HCT116 (cell line): ENCODE data around the gene IGSF9. TPM values are rescaled to one million over a fixed set of nuclear protein-coding genes. Genes with fewer than 3 reads are reported as not detected.

Experiments used
- ATAC-seq: fragments of 200-7000 bp; cut with Tn5 transposase; 2 replicates; pipeline ENCODE4 v1.9.1; 2020; ENCODE audit warnings: mild to moderate bottlenecking, moderate library complexity
- BruUV-seq: library from RNA; stranded (reverse); fragments of 400-500 nt; replicated peaks from 2 replicates; lab custom pipeline; 2021; lab: Mats Ljungman, UMichigan
- CTCF ChIA-PET: fragments of 300-600 bp; sonication (Branson Sonifier 250); formaldehyde crosslinking; loops from one replicate; lab custom pipeline; 2021; ENCODE audit warnings: antibody characterized with exemption; lab: Charles Lee
- POLR2A ChIA-PET: fragments of 300-600, 350-600 bp; sonication (Branson Sonifier 250); formaldehyde crosslinking; loops from one replicate; lab custom pipeline; 2021; ENCODE audit warnings: antibody characterized with exemption; lab: Charles Lee
- RAD21 ChIA-PET, 2 experiments: fragments of 300-600 bp; sonication (Branson Sonifier 250); formaldehyde crosslinking; loops; one replicate each; lab custom pipeline; 2023; ENCODE audit warnings: low total read pairs in 2 of 2; ENCODE audit not compliant: uncharacterized antibody in 2 of 2, unreplicated experiment in 2 of 2, low non-redundant PET in 1 of 2; lab: Charles Lee
- DNase-seq: peaks from one replicate; pipeline ENCODE4 v3.0.0-alpha.2; 2010; ENCODE audit warnings: low read depth, low spot score
- H2AFZ ChIP-seq: fragments of 200-600 bp; shearing (Covaris generic), sonication (generic); 2 replicates; pipeline ENCODE4 v1.6.1; 2017; ENCODE audit warnings: low read depth, mixed run types, mixed read lengths, antibody characterized with exemption, low read length; ENCODE audit not compliant: poor library complexity, severe bottlenecking
- H3K27ac ChIP-seq: 2 replicates; pipeline ENCODE4 v1.5.1; 2012; ENCODE audit warnings: low read depth, low read length
- H3K27me3 ChIP-seq: fragments of 200-600 bp; sonication (generic); 2 replicates; pipeline ENCODE4 v1.6.1; 2016; ENCODE audit warnings: mixed run types, low read length, mixed read lengths; ENCODE audit not compliant: insufficient read depth
- H3K36me3 ChIP-seq, 2 experiments: fragments of 200-500 bp in 1 of 2; fragments of 200-600 bp in 1 of 2; sonication (Bioruptor generic) in 1 of 2; sonication (generic) in 1 of 2; 2 replicates each; pipeline versions ENCODE4 v1.5.1 to v1.6.1; 2014 to 2016; ENCODE audit warnings: low read length in 2 of 2, inconsistent platforms in 1 of 2, mixed read lengths in 1 of 2, mixed run types in 1 of 2; ENCODE audit not compliant: insufficient read depth in 2 of 2, control insufficient read depth in 1 of 2
- H3K4me1 ChIP-seq, 2 experiments: fragments of 200-600 bp in 1 of 2; sonication (generic) in 1 of 2; 2 replicates each; pipeline versions ENCODE4 v1.5.1 to v1.6.1; 2012 to 2017; ENCODE audit warnings: low read length in 2 of 2, inconsistent platforms in 1 of 2, mild to moderate bottlenecking in 1 of 2, mixed read lengths in 1 of 2, mixed run types in 1 of 2, moderate library complexity in 1 of 2; ENCODE audit not compliant: insufficient read depth in 2 of 2, control insufficient read depth in 1 of 2
- H3K4me2 ChIP-seq: fragments of 200-600 bp; sonication (generic); 2 replicates; pipeline ENCODE4 v1.6.1; 2017; ENCODE audit warnings: mixed run types, low read length, mixed read lengths
- H3K4me3 ChIP-seq, 2 experiments: fragments of 200-600 bp in 1 of 2; sonication (generic) in 1 of 2; replicated peaks in 1 of 2; 2 replicates each; pipeline ENCODE4 v1.5.1; 2011 to 2016; ENCODE audit warnings: low read length in 2 of 2, control low read depth in 1 of 2, low read depth in 1 of 2, mild to moderate bottlenecking in 1 of 2, mixed read lengths in 1 of 2, mixed run types in 1 of 2
- H3K79me2 ChIP-seq: fragments of 200-600 bp; sonication (generic); 2 replicates; pipeline ENCODE4 v1.6.1; 2017; ENCODE audit warnings: mild to moderate bottlenecking, mixed run types, low read length, moderate library complexity, mixed read lengths; ENCODE audit not compliant: insufficient read depth
- H3K9ac ChIP-seq: fragments of 200-600 bp; sonication (generic); 2 replicates; pipeline ENCODE4 v1.6.1; 2016; ENCODE audit warnings: low read length, mixed read lengths
- H3K9me2 ChIP-seq: fragments of 200-600 bp; sonication (generic), shearing (Covaris generic); 2 replicates; pipeline ENCODE4 v1.6.1; 2017; ENCODE audit warnings: mixed run types, mild to moderate bottlenecking, moderate library complexity; ENCODE audit not compliant: insufficient read depth
- H3K9me3 ChIP-seq, 2 experiments: fragments of 200-500 bp in 1 of 2; fragments of 200-600 bp in 1 of 2; sonication (Bioruptor generic) in 1 of 2; sonication (generic) in 1 of 2; 2 replicates each; pipeline ENCODE4 v1.6.1; 2014 to 2017; ENCODE audit warnings: low read length in 2 of 2, mixed read lengths in 2 of 2, inconsistent platforms in 1 of 2, low read depth in 1 of 2, mild to moderate bottlenecking in 1 of 2, mixed run types in 1 of 2, moderate library complexity in 1 of 2; ENCODE audit not compliant: control insufficient read depth in 1 of 2, insufficient read depth in 1 of 2
- H4K20me1 ChIP-seq: fragments of 200-600 bp; sonication (generic), shearing (Covaris generic); 2 replicates; pipeline ENCODE4 v1.6.1; 2017; ENCODE audit warnings: mixed run types, mild to moderate bottlenecking, moderate library complexity; ENCODE audit not compliant: insufficient read depth
- CEBPB ChIP-seq: IDR thresholded peaks from 2 replicates; pipeline ENCODE4 v1.6.1; 2012; ENCODE audit warnings: low read depth
- EGR1 ChIP-seq: IDR thresholded peaks from 2 replicates; pipeline ENCODE4 v1.6.1; 2012; ENCODE audit warnings: low read depth
- ELF1 ChIP-seq: IDR thresholded peaks from 2 replicates; pipeline ENCODE4 v1.6.1; 2012; ENCODE audit warnings: low read depth, borderline replicate concordance
- EZH2 ChIP-seq: fragments of 200-600 bp; sonication (generic); IDR thresholded peaks from 2 replicates; pipeline ENCODE4 v1.6.1; 2017; ENCODE audit warnings: antibody characterized with exemption, mixed run types
- POLR2AphosphoS5 ChIP-seq: IDR thresholded peaks from 2 replicates; pipeline ENCODE4 v1.6.1; 2011; ENCODE audit warnings: mild to moderate bottlenecking, low read depth, low read length, moderate library complexity
- ZNF274 ChIP-seq: fragments of 200-500 bp; sonication (Bioruptor generic); IDR thresholded peaks from 2 replicates; pipeline ENCODE4 v1.6.1; 2014; ENCODE audit warnings: mild to moderate bottlenecking, low read depth, low read length, inconsistent platforms
- intact Hi-C: fragments of 100-400 bp; cut with micrococcal nuclease; formaldehyde crosslinking; loops from 2 replicates; pipeline ENCODE4 v1.10.0; 2022
- total RNA-seq: library from RNA; stranded (reverse); gene quantifications from one replicate; pipeline ENCODE4 v1.2.1, GENCODE V29; 2021; ENCODE audit not compliant: unreplicated experiment
- TF ChIP-seq, protein P1 (sequence below): IDR thresholded peaks from 2 replicates; pipeline ENCODE4 v1.6.1; 2012; ENCODE audit warnings: low read depth
- TF ChIP-seq, protein P2 (sequence below): IDR thresholded peaks from 2 replicates; pipeline ENCODE4 v1.6.1; 2011; ENCODE audit warnings: mild to moderate bottlenecking, low read length, moderate library complexity; ENCODE audit not compliant: insufficient replicate concordance; ENCODE audit errors: extremely low read depth
- TF ChIP-seq, protein P3 (sequence below): IDR thresholded peaks from 2 replicates; pipeline ENCODE4 v1.6.1; 2012

Gene IGSF9
- total RNA-seq, 1 experiment from 2014 or later: 10.3 TPM

DNA sequence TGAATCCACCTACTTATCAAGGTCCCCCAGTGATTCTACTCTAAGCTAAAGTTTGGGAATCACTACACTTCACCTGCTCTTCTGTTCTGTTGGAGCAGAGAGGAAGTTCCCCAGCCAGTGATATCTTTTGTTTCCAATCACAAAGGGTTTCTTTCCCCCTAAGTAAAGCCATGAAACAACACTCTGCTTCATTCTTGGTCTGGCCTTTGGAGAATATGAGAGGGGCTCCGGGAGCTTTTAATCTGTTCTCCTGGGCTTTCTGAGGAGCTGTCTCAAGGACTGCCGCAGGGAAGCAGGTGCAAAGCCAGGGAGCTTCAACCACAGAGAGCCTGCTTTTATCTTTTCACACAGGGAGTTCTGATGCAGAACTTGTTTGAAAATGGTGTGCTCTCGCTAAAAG, 18.7 kb upstream of the IGSF9 start:
- Histone ChIP-seq H3K27me3 (no peaks in the 10 kb centered on the region), H3K27ac (no peak overlapping the region), H4K20me1 (no peaks in the 10 kb centered on the region), H3K36me3 (no peaks in the 10 kb centered on the region), H3K4me3 (no peak overlapping the region), H3K9ac (no peak overlapping the region), H3K4me2 (no peak overlapping the region), H3K4me1 (peaks cover 6 to 20% of the 10 kb centered on the region in 2 experiments; a peak in 3 of 4 replicates), H2AFZ (no peak overlapping the region), H3K9me2 (no peaks in the 10 kb centered on the region), H3K79me2 (no peaks in the 10 kb centered on the region), H3K9me3 (no peaks in the 10 kb centered on the region; a peak in 1 of 4 replicates)
- BruUV-seq: no TSS peak
- no peak for DNase-seq
- RAD21 ChIA-PET: no interaction called here
- no peak for ATAC-seq
- POLR2A ChIA-PET: no interaction called here
- intact Hi-C loops: no loop called here
- CTCF ChIA-PET: no interaction called here
- TF ChIP-seq EZH2: no peak
- TF ChIP-seq ELF1: no peak
- TF ChIP-seq ZNF274: no peak
- TF ChIP-seq EGR1: no peak
- no peak for TF ChIP-seq CEBPB
- TF ChIP-seq, protein P1, sequence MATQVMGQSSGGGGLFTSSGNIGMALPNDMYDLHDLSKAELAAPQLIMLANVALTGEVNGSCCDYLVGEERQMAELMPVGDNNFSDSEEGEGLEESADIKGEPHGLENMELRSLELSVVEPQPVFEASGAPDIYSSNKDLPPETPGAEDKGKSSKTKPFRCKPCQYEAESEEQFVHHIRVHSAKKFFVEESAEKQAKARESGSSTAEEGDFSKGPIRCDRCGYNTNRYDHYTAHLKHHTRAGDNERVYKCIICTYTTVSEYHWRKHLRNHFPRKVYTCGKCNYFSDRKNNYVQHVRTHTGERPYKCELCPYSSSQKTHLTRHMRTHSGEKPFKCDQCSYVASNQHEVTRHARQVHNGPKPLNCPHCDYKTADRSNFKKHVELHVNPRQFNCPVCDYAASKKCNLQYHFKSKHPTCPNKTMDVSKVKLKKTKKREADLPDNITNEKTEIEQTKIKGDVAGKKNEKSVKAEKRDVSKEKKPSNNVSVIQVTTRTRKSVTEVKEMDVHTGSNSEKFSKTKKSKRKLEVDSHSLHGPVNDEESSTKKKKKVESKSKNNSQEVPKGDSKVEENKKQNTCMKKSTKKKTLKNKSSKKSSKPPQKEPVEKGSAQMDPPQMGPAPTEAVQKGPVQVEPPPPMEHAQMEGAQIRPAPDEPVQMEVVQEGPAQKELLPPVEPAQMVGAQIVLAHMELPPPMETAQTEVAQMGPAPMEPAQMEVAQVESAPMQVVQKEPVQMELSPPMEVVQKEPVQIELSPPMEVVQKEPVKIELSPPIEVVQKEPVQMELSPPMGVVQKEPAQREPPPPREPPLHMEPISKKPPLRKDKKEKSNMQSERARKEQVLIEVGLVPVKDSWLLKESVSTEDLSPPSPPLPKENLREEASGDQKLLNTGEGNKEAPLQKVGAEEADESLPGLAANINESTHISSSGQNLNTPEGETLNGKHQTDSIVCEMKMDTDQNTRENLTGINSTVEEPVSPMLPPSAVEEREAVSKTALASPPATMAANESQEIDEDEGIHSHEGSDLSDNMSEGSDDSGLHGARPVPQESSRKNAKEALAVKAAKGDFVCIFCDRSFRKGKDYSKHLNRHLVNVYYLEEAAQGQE: no peak
- TF ChIP-seq, protein P2, sequence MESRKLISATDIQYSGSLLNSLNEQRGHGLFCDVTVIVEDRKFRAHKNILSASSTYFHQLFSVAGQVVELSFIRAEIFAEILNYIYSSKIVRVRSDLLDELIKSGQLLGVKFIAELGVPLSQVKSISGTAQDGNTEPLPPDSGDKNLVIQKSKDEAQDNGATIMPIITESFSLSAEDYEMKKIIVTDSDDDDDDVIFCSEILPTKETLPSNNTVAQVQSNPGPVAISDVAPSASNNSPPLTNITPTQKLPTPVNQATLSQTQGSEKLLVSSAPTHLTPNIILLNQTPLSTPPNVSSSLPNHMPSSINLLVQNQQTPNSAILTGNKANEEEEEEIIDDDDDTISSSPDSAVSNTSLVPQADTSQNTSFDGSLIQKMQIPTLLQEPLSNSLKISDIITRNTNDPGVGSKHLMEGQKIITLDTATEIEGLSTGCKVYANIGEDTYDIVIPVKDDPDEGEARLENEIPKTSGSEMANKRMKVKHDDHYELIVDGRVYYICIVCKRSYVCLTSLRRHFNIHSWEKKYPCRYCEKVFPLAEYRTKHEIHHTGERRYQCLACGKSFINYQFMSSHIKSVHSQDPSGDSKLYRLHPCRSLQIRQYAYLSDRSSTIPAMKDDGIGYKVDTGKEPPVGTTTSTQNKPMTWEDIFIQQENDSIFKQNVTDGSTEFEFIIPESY: no peak
- TF ChIP-seq, protein P3, sequence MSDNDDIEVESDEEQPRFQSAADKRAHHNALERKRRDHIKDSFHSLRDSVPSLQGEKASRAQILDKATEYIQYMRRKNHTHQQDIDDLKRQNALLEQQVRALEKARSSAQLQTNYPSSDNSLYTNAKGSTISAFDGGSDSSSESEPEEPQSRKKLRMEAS: no peak
- no peak for TF ChIP-seq POLR2AphosphoS5
